Measurements from ENCODE around the gene STRADB.

DNA sequence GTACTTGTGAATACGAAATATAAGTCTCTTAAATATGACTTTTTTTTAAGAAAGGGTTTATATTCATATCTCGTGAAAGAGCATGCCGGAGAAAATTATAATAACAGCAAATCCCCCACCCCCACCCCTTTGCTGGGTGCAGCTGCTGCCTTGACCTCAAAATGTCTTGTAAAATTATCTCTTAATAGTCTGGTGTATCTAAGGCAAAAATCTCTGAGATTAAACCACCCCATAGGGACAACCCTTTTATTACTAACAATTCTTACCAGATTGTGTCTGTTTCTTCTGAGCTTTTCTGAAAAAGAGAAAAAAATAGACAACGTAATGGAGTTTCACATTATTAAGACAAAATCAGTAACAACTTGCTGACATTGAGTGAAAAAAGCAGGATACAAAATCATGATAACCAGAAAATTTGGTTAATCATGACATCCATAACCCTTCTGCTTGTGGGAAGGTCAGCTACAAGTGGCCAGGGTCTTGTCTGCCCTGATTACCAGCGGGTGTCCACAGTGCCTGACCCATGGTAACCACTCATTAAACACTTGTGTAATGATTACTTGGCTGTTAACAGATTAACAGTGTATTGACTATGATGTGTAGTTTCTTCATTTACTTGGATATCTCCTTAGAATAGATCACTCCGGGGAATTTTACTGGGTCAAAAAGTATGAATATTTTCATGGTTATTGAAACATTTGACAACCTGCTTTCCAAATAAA, 1.5 kb downstream of the STRADB start:
- TF ChIP-seq, protein P1, sequence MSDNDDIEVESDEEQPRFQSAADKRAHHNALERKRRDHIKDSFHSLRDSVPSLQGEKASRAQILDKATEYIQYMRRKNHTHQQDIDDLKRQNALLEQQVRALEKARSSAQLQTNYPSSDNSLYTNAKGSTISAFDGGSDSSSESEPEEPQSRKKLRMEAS (IDR thresholded peaks at IDR 0.05) = no peak
- no peak for TF ChIP-seq ZFX (IDR thresholded peaks at IDR 0.05)
- TF ChIP-seq REST (IDR thresholded peaks at IDR 0.05; ENCODE audit: low read depth) = no peak
- TF ChIP-seq, protein P2, sequence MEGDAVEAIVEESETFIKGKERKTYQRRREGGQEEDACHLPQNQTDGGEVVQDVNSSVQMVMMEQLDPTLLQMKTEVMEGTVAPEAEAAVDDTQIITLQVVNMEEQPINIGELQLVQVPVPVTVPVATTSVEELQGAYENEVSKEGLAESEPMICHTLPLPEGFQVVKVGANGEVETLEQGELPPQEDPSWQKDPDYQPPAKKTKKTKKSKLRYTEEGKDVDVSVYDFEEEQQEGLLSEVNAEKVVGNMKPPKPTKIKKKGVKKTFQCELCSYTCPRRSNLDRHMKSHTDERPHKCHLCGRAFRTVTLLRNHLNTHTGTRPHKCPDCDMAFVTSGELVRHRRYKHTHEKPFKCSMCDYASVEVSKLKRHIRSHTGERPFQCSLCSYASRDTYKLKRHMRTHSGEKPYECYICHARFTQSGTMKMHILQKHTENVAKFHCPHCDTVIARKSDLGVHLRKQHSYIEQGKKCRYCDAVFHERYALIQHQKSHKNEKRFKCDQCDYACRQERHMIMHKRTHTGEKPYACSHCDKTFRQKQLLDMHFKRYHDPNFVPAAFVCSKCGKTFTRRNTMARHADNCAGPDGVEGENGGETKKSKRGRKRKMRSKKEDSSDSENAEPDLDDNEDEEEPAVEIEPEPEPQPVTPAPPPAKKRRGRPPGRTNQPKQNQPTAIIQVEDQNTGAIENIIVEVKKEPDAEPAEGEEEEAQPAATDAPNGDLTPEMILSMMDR (IDR thresholded peaks at IDR 0.05 in 2 of 3, conservative IDR thresholded peaks at IDR 0.05 in 1 of 3; ENCODE audit: borderline replicate concordance in 1 of 3, insufficient read depth in 1 of 3, low read depth in 2 of 3, low read length in 2 of 3) = no peak
- TF ChIP-seq POLR2AphosphoS5 (IDR thresholded peaks at IDR 0.05; ENCODE audit: low read depth, low read length) = no peak
- TF ChIP-seq EZH2phosphoT487 (IDR thresholded peaks at IDR 0.05; ENCODE audit: borderline replicate concordance) = no peak
- TF ChIP-seq EZH2 (IDR thresholded peaks at IDR 0.05) = no peak
- TF ChIP-seq CBX3 (IDR thresholded peaks at IDR 0.05; ENCODE audit: low read depth) = no peak
- TF ChIP-seq ZNF274 (IDR thresholded peaks at IDR 0.05; ENCODE audit: low read depth, low read length) = no peak
- TF ChIP-seq JUND (IDR thresholded peaks at IDR 0.05) = no peak
- no peak for TF ChIP-seq CEBPB (IDR thresholded peaks at IDR 0.05; ENCODE audit: low read depth)
- no peak for TF ChIP-seq TCF7L2 (IDR thresholded peaks at IDR 0.05; ENCODE audit: borderline replicate concordance, extremely low read depth, insufficient read depth, insufficient read length)

Data from HCT116 (cell line).